ENCODE results near the gene HNF4A.
"Not testable (repeated sequence)": the region's sequence is repeated elsewhere in the genome, so short reads cannot be mapped to it uniquely, and the experiment has no call there.

Gene HNF4A

DNA sequence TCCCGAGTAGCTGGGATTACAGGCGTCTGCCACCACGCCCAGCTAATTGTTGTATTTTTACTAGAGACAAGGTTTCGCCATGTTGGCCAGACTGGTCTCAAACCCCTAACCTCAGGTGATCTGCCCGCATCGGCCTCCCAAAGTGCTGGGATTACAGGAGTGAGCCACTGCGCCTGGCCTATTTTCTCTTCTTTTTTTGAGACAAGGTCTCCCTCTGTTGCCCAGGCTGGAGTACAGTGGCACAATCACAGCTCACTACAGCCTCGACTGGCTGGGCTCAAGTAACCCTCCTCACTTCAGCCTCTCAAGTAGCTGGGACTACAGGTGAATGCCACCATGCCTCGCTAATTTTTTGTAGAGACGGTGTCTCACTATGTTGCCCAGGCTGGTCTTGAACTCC lies 9.6 kb upstream of the HNF4A start:
- not testable (repeated sequence) for DNase-seq

DNA sequence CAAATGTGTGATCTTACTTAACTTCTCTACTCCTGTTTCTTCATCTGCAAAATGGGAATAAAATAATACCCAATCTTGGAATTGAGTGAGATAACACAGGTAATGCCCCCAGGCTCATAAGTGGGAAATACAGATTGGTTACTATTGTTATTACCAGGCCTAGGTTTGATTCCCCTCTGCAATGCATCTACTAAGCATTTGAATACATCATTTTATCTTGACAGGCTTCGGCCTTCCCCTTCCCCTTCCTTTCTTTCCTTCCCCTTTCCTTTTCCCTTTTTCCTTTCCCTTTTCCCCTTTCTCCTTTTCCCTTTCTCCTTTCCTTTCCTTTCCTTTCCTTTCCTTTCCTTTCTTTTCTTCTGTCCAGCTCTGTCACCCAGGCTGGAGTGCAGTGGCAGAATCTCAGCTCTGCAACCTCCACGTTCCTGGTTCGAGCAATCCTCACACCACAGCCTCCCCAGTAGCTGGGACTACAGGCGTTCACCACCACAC lies 7.3 kb upstream of the HNF4A start:
- no peak for DNase-seq

GRCh38 chr20:44349349-44349748 lies 6.2 kb upstream of the HNF4A start:
- no peak for DNase-seq

DNA sequence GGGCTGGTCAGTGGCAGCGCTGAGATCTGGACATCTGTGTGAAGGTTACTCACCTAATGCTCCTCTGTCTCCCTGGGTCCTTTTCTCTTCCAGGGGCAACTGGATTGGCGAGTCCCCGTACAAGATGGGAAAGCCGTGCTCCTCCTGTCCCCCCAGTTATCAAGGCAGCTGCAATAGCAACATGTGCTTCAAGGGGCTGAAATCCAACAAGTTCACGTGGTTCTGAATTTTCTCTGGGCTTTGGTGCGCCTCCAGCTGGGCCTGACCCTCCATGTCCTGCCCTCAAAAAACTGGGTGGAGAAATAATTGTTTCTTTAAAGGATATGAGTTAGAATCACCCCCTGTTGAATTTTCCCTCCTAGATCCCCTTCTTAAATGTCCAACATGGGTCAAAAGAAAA lies 4.9 kb upstream of the HNF4A start:
- no peak for DNase-seq

- no peak for DNase-seq
Measured at GRCh38 chr20:44354979-44355497, 461 bp upstream of the HNF4A start.

DNA sequence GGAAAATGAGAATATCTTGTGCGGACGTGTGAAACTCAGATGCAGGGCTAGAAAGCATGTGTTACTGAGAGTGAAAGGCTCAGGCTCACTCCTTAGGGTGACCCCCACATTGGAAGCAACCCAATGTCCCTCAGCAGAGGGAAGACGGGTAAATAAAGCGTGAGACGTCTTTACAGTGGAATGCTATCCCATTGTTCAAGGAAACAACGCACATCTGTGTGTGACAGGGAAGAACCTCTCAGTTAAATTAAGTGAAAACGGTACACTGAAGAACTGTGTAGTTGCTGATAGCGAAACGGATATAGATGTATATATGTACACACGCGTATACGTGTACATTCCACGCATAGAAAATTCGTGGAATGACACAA lies 839 bp downstream of the HNF4A start:
- DNase-seq: no peak

DNA sequence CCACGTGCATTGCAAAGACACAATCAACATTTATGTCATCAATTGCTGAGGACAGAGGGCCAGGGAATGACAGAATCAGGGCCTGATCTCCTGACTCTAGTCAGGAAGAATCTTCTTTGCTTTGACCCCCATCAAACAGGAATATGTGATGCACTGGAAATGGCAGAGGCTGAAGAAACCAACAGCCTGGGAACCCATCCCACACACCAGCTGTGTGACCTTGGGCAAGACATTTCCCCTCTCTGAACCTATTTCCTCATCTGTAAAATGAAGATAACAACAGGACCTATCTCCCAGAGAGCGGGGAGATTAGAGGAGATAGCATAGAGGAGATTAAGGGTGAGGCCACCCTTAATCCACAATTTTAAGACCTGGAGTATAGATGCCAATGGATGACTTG lies 1.5 kb downstream of the HNF4A start:
- no peak for DNase-seq

GRCh38 chr20:44357555-44358125 lies 2.1 kb downstream of the HNF4A start:
- DNase-seq: no peak

DNA sequence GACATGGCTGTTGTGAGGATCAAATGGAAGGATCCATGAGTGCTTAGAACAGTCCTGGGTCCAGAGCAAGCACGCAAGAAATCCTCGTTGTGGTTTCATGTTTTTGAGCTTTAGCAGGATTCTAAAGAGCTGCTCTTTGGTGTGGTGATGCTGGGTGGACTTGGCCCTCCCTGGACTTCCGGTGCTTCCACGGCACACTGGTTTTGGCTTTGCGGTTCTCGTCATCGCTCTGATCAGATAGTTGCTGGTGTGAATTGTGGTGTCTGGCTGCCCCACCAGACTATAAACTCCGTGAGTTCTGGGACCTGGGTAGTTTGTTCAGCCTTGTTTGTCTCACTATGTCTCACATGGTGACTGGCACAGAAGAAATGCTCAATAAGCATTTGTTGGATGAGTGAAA lies 3.3 kb downstream of the HNF4A start:
- DNase-seq: no peak

DNA sequence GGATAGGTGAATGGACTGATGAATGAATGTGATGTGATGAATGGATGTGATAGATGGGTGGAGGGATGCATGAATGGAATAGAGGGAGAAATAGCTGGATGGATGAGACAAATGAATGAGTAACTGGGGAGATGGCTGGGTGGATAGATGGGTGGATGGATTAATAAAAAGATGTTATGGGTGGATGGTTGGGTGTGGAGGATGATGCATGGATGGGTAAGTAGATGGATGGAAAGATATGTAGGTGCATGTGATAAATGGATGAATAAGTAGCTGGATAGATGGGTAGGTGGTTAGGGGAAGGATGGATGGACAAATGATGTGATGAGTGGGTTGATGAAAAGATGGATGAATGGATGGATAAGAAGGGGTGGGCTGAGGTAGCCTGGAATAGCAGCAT lies 4.7 kb downstream of the HNF4A start:
- DNase-seq: no peak

- no peak for DNase-seq
Measured at GRCh38 chr20:44361021-44361420, 5.5 kb downstream of the HNF4A start.

GRCh38 chr20:44362466-44362940 lies 7.0 kb downstream of the HNF4A start:
- DNase-seq: no peak

GRCh38 chr20:44364068-44364467 lies 8.6 kb downstream of the HNF4A start:
- DNase-seq: no peak

- no peak for DNase-seq
Measured at GRCh38 chr20:44364780-44365179, 9.3 kb downstream of the HNF4A start.

DNA sequence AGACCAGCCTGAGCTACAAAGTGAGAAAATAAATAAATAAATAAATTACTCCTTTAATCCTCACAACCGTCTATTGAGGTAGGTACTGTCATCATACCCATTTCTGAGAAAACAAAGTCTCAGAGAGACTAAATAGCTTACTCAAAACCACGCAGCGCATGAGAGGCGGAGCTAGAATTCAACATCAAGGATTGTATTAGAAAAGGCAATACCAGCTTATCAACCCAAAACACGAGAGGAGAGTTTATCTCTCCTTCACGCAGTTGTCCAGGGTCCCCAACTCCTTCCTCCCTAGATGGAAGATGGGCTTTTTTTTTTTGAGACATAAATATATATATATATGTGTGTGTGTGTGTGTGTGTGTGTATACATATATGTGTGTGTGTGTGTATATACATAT lies 12.2 kb downstream of the HNF4A start:
- DNase-seq: no peak

DNA sequence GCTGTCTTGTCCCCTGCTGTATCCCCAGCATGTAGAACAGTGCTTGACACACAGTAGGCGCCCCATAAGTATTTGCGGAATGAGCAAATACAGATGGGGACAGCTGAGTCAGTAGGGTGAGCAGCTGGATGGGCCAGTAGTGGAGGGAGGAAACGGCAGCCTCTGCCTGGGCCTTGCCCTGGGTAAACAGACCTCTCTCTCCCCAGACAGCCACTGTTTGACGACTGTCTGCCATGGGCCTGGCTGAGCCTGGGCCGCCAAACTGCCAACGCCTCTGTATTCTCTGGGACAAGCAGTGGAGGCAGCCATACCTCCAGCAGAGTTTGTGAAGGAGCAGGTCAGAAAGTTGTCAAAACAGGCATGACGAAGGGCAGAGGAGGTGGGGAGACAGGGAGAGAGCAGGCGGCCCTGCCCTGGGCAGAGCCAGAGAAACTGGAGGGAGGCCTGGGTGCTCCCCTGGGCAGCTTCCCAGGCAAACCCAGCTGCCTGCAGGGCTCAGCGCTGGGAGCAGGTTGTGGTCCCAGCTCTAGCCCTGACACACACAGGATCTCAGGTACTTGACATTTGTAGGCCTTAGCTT lies 15.2 kb downstream of the HNF4A start:
- no peak for DNase-seq

DNA sequence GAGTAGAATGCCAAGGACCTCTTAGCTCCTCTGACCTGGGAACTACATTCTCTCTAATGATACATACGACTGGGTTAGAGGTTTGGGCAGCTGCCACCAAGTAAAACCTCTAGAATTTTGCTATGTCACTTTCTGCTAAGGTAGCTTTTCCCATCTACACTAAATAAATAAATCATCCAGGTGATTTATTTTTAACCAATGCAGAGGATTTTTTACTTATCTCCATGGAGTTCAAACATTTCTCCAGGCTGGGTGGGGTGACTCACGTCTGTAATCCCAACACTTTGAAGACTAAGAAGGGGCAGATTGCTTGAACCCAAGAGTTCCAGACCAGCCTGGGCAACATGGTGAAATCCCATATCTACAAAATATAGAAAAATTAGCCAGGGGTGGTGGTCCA lies 27.1 kb downstream of the HNF4A start:
- DNase-seq: no peak

DNA sequence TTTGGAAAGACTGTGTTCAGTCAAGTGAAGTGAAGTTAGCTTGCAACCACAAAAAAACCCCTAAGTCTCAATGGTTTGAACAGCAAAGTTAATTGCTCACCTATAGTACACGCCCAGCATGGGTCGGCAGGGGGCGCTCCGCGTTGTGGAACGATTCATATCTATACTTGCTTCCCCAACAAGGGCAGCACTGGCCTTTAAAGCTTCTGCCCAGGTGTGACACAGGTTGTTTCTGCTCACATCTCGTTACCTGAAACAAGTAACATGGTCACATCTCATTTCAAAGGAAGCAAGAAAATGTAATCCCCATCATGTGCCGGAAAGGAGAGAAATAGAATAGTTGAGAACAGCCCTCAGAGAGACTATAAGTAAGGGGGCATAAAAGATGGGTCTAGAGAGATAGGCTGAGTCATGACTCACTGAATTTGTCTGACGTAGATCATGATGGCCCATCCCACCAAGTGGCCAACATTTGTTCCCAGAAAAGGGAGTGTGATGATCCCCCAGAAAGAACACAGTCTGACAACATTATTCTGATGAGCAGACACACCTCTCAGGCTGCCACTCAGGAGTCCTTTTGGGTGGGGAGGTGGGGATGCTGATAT lies 29.0 kb downstream of the HNF4A start:
- DNase-seq: peak; percentile 35

- DNase-seq: peak; percentile 23
Measured at GRCh38 chr20:44388466-44389023, 33.0 kb downstream of the HNF4A start.

DNA sequence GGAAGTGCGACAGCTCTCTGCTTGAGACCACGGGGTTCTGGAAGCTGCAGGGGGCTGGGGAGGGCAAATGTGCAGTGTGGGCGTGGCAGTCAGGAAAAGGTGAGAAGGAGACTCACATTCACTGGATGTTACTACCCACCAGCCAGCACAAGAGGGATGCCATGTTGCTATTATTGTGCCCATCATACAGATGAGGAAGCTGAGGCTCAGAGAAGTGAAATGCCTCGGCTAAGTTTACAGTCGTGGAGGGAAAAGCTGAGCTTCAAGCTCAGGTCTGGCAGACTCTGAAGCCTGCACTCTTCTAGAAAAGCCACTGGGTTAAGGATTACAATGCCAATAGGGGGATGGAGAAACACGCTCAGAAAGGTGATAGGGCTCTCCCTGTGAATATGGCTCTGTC lies 34.4 kb downstream of the HNF4A start:
- DNase-seq: no peak

DNA sequence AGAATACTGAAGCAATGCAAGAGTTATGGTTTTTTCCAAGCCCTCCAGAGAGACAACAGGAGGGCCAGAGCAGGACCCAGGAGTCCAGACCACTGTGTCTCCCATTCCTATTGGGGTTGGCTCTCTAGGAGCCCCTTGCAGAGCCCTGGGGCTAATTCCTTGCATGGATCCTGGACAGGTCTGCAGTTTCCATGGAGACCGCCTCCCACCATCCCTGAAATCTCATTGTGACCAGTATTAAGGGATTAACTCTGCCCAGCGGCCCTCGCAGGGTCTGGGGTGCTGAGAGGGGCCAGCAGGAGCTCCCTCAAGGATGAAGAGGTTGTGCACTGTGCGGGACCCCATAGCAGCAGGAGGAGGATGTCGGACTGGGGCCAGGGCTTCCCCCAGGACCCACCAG lies 34.8 kb downstream of the HNF4A start:
- no peak for DNase-seq

GRCh38 chr20:44392088-44392775 lies 36.7 kb downstream of the HNF4A start:
- DNase-seq: no peak

DNA sequence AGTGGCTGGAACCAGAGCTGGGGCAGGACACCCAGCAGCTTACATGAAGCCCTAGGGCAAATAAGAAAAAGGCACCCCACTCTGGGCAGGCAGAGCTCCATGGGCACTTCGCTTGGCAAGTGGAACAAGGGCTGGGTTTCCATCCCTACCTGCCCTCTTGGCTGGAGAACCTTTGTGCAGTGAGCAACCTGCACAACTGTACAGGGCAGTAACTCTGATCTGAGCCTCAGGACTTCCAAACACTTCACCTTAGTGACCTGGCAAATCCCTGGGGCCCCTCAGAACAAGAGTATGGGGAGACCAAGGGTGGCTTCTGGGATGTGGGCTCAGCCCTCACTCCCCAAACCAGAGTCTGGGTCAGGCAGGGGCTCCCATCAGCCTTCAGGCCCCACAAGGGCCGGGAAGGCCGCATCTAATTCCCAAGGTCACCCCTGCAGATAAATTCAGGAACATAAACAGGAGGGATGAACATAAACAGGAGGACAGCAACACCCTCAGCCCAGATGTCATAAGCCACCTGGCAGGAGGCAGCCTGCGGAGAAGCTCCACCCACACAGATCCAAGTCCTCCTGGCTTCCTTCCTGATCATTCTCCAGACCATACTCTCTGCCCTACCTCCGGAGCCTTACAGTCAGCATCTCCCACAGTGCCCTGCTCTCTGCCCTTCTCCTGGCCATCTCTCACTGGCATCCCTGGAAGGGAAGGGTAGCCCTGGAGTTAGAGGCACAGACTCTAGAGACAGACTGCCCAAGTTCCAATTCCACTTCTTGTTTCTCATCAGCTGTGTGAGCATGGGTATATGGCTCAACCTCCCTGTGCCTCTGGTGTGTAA lies 37.5 kb downstream of the HNF4A start:
- DNase-seq: no peak
